ENCODE data around the gene PEX10. TPM values are rescaled to one million over a fixed set of nuclear protein-coding genes. Genes with fewer than 3 reads are reported as not detected.

PEX10 gene
- polyA plus RNA-seq, 1 experiment: 11.9 TPM

DNA sequence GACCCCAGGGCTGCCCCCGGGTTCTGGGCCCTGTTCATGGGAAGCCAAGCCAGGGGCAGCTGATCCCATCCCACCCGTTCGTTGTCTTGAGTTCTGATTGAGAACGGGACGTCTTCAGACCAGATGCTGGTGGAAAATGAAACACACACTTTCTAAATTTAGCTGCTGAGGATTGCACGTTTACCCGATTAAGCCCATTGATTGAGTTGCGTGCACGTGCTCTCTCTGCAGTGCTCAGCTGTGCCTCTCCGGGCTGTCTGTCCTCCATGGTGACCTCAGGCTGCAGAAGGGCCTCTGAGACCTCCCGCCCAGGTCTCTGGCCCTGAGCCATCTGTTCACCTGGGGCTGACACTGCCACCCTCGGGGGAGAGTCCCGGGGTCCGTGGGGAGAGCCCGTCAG lies 27.0 kb upstream of the PEX10 start:
- Histone ChIP-seq H3K27me3 (ENCODE audit: control insufficient read depth, insufficient read depth, low read length) (peaks cover 25% of the 10 kb centered on the region), H3K9me3 (ENCODE audit: control insufficient read depth, insufficient read depth, low read length) (peaks cover 6% of the 10 kb centered on the region; the same call in 1 of the 2 replicates), H3K4me3 (ENCODE audit: low read depth, low read length) (no peak overlapping the region), H3K27ac (ENCODE audit: low read depth, low read length) (no peak overlapping the region)
- ChIA-PET POLR2A (no interaction called here), CTCF (no interaction called here)
- TF ChIP-seq, protein P1, sequence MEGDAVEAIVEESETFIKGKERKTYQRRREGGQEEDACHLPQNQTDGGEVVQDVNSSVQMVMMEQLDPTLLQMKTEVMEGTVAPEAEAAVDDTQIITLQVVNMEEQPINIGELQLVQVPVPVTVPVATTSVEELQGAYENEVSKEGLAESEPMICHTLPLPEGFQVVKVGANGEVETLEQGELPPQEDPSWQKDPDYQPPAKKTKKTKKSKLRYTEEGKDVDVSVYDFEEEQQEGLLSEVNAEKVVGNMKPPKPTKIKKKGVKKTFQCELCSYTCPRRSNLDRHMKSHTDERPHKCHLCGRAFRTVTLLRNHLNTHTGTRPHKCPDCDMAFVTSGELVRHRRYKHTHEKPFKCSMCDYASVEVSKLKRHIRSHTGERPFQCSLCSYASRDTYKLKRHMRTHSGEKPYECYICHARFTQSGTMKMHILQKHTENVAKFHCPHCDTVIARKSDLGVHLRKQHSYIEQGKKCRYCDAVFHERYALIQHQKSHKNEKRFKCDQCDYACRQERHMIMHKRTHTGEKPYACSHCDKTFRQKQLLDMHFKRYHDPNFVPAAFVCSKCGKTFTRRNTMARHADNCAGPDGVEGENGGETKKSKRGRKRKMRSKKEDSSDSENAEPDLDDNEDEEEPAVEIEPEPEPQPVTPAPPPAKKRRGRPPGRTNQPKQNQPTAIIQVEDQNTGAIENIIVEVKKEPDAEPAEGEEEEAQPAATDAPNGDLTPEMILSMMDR (IDR thresholded peaks at IDR 0.05; ENCODE audit: low read depth, low read length): no peak
- DNase-seq (ENCODE audit: low read depth, low spot score): no peak

DNA sequence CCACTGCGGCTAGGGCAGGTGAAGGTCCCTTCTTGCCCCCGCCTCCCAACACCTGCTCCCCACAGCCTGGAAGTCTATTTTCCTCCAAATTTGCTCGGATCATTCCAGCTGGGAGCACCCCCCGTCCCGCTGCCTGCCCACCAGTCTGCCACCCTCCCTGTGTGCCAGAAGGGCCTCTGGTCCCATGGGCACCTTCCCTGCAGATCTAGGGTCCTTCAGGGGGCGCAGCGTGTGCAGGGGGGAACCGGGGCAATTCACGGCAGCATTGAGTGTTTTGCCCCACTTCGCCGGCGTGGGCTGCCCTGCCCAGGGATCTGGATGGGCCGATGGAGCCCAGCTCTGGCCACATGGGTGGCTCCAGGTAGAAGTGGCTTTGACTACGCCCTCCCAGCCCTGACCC lies 26.3 kb upstream of the PEX10 start:
- no peak for DNase-seq (ENCODE audit: low read depth, low spot score)
- Histone ChIP-seq H3K27ac (ENCODE audit: low read depth, low read length) (no peak overlapping the region), H3K9me3 (ENCODE audit: control insufficient read depth, insufficient read depth, low read length) (peaks cover 6% of the 10 kb centered on the region; the same call in 1 of the 2 replicates), H3K27me3 (ENCODE audit: control insufficient read depth, insufficient read depth, low read length) (peaks cover 27% of the 10 kb centered on the region), H3K4me3 (ENCODE audit: low read depth, low read length) (no peak overlapping the region)
- TF ChIP-seq, protein P1 (IDR thresholded peaks at IDR 0.05; ENCODE audit: low read depth, low read length): no peak
- ChIA-PET CTCF (no interaction called here), POLR2A (no interaction called here)

DNA sequence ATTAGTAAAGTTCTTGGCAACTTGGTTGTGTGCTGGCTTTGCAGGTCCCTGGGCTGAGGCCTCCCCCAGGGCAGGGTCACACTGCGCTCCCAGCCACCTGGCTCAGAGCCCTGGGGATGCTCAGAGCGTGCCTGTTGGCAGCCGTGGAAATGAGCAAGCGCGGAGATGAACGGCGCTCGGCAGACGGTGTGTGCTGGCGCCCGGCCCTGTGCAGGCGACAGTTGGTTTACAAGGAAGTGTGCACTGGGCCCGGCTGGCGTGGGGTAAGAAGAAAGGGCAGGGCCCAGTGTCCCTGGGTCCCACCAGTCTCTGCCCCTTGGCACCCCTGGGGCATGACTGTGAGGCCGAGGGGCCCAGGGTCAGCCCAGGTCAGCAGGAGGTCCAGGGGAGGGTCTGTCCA lies 25.7 kb upstream of the PEX10 start:
- DNase-seq (ENCODE audit: low read depth, low spot score): no peak
- peaks cover 6% of the 10 kb centered on the region; the same call in 1 of the 2 replicates for H3K9me3 ChIP-seq (ENCODE audit: control insufficient read depth, insufficient read depth, low read length)
- no peak overlapping the region for H3K4me3 ChIP-seq (ENCODE audit: low read depth, low read length)
- CTCF ChIA-PET: no interaction called here
- H3K27ac ChIP-seq (ENCODE audit: low read depth, low read length): no peak overlapping the region
- TF ChIP-seq, protein P1 (IDR thresholded peaks at IDR 0.05; ENCODE audit: low read depth, low read length): no peak
- H3K27me3 ChIP-seq (ENCODE audit: control insufficient read depth, insufficient read depth, low read length): peaks cover 30% of the 10 kb centered on the region
- POLR2A ChIA-PET: no interaction called here

DNA sequence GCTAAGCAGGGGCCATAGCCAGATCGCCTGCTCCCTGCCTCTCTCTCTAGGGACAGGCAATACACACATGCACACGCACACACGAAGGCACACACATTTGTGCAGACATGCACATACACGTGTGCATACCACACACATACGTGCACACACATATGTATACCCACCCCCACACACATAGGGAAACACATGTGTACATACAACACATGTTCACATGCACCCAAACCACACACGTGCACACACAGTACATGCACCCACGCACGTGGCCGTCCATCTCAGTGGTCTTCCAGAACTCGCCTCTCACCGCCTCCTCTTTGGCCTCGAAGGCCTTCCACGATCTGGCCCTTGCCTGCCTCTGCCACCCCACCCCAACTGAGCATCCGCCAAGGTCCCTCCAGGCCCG lies 25.3 kb upstream of the PEX10 start:
- no peak for DNase-seq (ENCODE audit: low read depth, low spot score)
- Histone ChIP-seq H3K27ac (ENCODE audit: low read depth, low read length) (no peak overlapping the region), H3K4me3 (ENCODE audit: low read depth, low read length) (no peak overlapping the region), H3K27me3 (ENCODE audit: control insufficient read depth, insufficient read depth, low read length) (peaks cover 30% of the 10 kb centered on the region), H3K9me3 (ENCODE audit: control insufficient read depth, insufficient read depth, low read length) (peaks cover 6% of the 10 kb centered on the region; the same call in 1 of the 2 replicates)
- TF ChIP-seq, protein P1 (IDR thresholded peaks at IDR 0.05; ENCODE audit: low read depth, low read length): no peak
- POLR2A ChIA-PET: no interaction called here
- CTCF ChIA-PET: no interaction called here

DNA sequence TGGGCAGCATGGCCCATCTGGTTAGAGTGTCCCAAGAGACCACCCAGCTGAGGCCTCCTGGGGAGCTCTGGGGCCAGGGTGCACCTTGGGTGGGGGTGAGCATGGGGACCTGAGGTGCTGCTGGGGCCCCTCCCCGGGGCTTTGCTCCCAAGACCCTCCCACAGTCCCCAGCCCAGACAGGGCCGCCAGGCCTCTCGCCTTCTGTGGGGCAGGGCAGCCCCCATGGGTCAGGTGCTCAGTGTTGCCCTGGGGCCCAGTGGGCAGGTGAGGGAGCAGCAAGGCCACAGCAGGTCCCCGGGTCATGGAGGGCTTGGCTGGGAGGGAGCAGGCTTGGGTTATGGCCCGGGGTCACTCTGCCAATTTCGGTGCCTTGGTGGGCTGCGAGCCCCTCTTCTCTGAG lies 24.5 kb upstream of the PEX10 start:
- Histone ChIP-seq H3K27me3 (ENCODE audit: control insufficient read depth, insufficient read depth, low read length) (peaks cover 31% of the 10 kb centered on the region), H3K4me3 (ENCODE audit: low read depth, low read length) (no peak overlapping the region), H3K27ac (ENCODE audit: low read depth, low read length) (no peak overlapping the region), H3K9me3 (ENCODE audit: control insufficient read depth, insufficient read depth, low read length) (peaks cover 6% of the 10 kb centered on the region; the same call in 1 of the 2 replicates)
- ChIA-PET POLR2A (no interaction called here), CTCF (no interaction called here)
- DNase-seq (ENCODE audit: low read depth, low spot score): no peak
- TF ChIP-seq, protein P1 (IDR thresholded peaks at IDR 0.05; ENCODE audit: low read depth, low read length): no peak

All from AG04450 (cell line).